BLaER1 treated with 17β-estradiol and CSF1 and Interleukin-3, amounts not matched to agents 10 nM and 100 nM (cell line): ENCODE data around the gene ZDHHC11B.

Experiments
- H3K27ac ChIP-seq, 11 experiments: shearing (Covaris generic); formaldehyde crosslinking; 2 replicates each; pipeline ENCODE4 v1.8.1; 2022
- H3K27me3 ChIP-seq, 11 experiments: shearing (Covaris generic); formaldehyde crosslinking; 2 replicates each; pipeline ENCODE4 v1.8.1; 2022
- H3K36me3 ChIP-seq, 11 experiments: shearing (Covaris generic); formaldehyde crosslinking; 2 replicates each; pipeline ENCODE4 v1.8.1; 2022
- H3K4me1 ChIP-seq, 10 experiments: shearing (Covaris generic); formaldehyde crosslinking; 2 replicates each; pipeline ENCODE4 v1.8.1; 2022
- H3K4me2 ChIP-seq, 11 experiments: shearing (Covaris generic); formaldehyde crosslinking; 2 replicates each; pipeline ENCODE4 v1.8.1; 2022
- H3K4me3 ChIP-seq, 10 experiments: shearing (Covaris generic); formaldehyde crosslinking; 2 replicates each; pipeline ENCODE4 v1.8.1; 2022
- H3K9ac ChIP-seq, 11 experiments: shearing (Covaris generic); formaldehyde crosslinking; 2 replicates each; pipeline ENCODE4 v1.8.1; 2022
- H3K9me3 ChIP-seq, 11 experiments: shearing (Covaris generic); formaldehyde crosslinking; replicated peaks in 1 of 11; 2 replicates each; pipeline ENCODE4 v1.8.1; 2022
- H4K20me1 ChIP-seq, 11 experiments: shearing (Covaris generic); formaldehyde crosslinking; 2 replicates each; pipeline ENCODE4 v1.8.1; 2022
- Cebpa-rat ChIP-seq, 11 experiments: shearing (Covaris generic); IDR thresholded peaks; 2 replicates each; pipeline ENCODE4 v1.8.1; 2022

ZDHHC11B gene

DNA sequence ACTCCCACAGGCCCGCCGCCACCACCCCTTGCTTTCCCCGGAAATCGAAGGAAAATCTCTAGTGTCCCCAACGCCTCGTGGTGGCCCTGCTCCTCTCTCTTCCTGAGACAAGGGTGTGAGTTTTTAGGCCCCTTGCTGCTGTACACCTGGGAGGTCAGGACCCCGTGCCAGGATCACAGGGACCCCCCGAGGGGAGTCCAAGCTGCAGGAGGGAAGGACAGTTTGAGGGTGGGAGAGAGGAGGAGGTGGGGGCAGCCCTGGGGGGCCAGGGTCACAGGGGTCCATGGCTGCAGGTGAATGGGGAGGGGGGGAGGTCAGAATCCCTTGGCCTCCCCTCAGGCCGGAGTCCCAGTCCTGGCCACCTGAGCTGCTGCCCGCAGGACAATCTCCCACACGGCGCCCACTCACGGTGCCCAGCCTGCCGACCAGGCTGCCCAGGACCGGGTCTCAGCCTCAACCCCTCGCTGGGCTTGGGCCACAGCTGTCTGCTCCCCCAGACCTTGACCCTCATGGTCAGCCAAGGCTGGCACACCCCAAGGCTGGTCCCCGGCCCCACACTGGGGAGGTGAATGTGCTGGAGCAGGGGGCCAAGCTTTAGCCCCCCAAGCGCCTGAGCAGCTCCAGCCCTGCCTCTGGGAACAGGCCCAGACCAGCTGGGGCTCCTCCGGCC, 111.2 kb downstream of the ZDHHC11B start:
- no peak overlapping the region for H3K4me3 ChIP-seq

DNA sequence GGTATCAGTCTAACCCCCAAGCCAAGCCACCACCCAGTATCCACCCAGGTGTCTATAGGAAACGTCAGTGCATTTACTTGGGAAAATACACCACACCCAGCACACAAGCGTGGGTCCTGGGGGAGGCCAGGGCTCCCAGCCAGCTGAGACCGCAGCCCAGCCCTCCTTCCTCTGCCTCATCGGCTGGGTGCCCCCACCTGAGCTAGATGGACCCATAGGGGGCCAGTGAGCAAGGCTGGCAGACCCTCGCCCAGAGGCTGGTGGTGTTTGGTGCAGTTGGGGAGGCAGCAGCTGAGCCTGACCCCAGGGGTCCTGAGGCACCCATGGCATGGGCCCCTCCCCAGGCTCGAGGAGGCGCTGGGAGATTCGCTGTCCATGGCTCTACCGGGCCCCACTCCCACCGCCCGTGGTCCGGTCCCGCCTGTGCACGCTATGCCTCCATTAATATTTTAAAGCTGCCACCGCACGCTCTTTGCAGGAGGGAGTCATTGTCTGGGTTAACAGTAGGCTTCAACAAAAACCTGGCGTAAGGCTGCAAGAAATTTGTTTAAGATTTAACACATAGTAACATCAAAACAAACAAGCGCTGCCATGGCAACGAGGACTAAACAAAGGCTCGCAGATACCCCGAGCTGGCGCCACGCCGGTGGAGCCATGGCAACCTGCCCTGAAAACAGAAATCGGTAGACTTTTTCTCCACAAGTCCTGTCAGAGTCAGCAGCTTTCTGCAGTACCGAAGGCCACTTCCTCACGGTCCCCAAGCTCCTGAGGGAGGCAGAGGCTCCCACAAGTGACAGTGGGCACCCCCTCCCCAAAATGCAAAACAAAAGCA, 112.0 kb downstream of the ZDHHC11B start:
- peaks cover 0 to 39% (median 34%) of the 10 kb centered on the region in 10 experiments; a peak in 18 of 20 replicates for H3K4me1 ChIP-seq
- H4K20me1 ChIP-seq: peaks cover 0 to 91% (median 66%) of the 10 kb centered on the region in 11 experiments; a peak in 16 of 22 replicates
- H3K27me3 ChIP-seq: peaks cover 0 to 48% (median 7%) of the 10 kb centered on the region in 11 experiments; a peak in 12 of 22 replicates
- TF ChIP-seq Cebpa-rat (IDR thresholded peaks at IDR 0.05): no peak
- H3K36me3 ChIP-seq: peaks cover 0 to 15% (median 11%) of the 10 kb centered on the region in 11 experiments; a peak in 14 of 22 replicates
- peak overlapping the region in 10 of 11 experiments; percentile 5 to 63 (median 42); a peak in 16 of 22 replicates for H3K4me2 ChIP-seq
- H3K4me3 ChIP-seq: no peak overlapping the region
- no peaks in the 10 kb centered on the region for H3K9me3 ChIP-seq
- H3K27ac ChIP-seq: peak overlapping the region in 4 of 11 experiments; percentile 10 to 67 (median 40); a peak in 3 of 22 replicates
- H3K9ac ChIP-seq: peak overlapping the region in 2 of 11 experiments; percentile 5 to 39; a peak in 3 of 22 replicates

More for the DNA sequence above, 111.2 kb downstream of the ZDHHC11B start:
- peak overlapping the region in 10 of 11 experiments; percentile 5 to 63 (median 42); a peak in 15 of 22 replicates for H3K4me2 ChIP-seq
- H4K20me1 ChIP-seq: peaks cover 0 to 91% (median 65%) of the 10 kb centered on the region in 11 experiments; a peak in 16 of 22 replicates
- peaks cover 0 to 48% (median 7%) of the 10 kb centered on the region in 11 experiments; a peak in 12 of 22 replicates for H3K27me3 ChIP-seq
- peaks cover 0 to 39% (median 34%) of the 10 kb centered on the region in 10 experiments; a peak in 18 of 20 replicates for H3K4me1 ChIP-seq
- peaks cover 0 to 8% (median 5%) of the 10 kb centered on the region in 11 experiments; a peak in 12 of 22 replicates for H3K36me3 ChIP-seq
- peak overlapping the region in 2 of 11 experiments; percentile 5 to 39; a peak in 2 of 22 replicates for H3K9ac ChIP-seq
- no peak for TF ChIP-seq Cebpa-rat (IDR thresholded peaks at IDR 0.05)
- no peaks in the 10 kb centered on the region for H3K9me3 ChIP-seq
- H3K27ac ChIP-seq: peak overlapping the region in 3 of 11 experiments; percentile 25 to 53 (median 48); a peak in 3 of 22 replicates

DNA sequence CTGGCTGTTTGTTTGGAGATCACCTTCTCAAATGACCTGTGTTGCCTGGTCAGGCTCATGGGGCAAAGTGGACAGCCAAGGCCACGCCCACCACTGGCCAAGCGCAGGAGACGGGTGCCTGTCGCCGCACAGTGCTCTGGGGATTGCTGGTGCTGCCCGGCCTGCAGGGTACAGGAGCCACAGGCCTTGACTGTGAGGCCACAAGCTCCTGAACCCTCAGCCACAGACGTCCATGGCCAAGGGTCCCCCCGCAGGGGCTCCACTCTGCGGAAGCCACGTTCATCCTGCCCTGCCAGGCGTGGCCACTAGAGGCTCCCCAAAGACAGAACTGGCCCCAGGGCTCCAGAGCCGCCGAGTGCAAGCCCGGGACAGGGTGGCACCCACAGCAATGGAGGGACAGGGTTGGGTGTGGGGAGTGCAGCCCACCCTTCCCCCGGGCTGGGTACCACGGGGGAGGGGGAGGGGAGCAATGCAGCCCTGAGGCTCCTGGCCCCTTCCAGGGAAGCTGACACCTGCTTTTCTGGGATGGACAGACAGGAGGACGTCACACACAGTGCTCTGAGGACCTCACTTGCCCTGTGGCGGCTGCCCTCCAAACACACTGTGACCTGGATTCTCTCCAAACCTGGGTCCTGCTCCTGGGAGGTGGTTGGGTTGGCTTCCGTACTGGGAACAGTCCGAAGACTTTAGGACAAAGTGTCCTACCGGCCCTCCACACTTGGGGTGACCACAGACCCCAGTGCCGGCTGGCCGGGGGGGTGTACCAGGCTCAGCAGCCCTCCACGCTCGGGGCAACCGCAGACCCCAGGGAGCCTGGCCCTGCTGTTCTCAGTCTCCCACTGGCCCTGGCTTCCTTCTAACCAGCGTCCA, 112.8 kb downstream of the ZDHHC11B start:
- no peak overlapping the region for H3K4me3 ChIP-seq
- peaks cover 0 to 41% (median 34%) of the 10 kb centered on the region in 10 experiments; a peak in 18 of 20 replicates for H3K4me1 ChIP-seq
- no peak for TF ChIP-seq Cebpa-rat (IDR thresholded peaks at IDR 0.05)
- peaks cover 0 to 46% (median 7%) of the 10 kb centered on the region in 11 experiments; a peak in 12 of 22 replicates for H3K27me3 ChIP-seq
- peaks cover 0 to 88% (median 70%) of the 10 kb centered on the region in 11 experiments; a peak in 16 of 22 replicates for H4K20me1 ChIP-seq
- no peaks in the 10 kb centered on the region for H3K9me3 ChIP-seq
- H3K4me2 ChIP-seq: peak overlapping the region in 10 of 11 experiments; percentile 24 to 63 (median 42); a peak in 14 of 22 replicates
- H3K36me3 ChIP-seq: peaks cover 0 to 23% (median 19%) of the 10 kb centered on the region in 11 experiments; a peak in 15 of 22 replicates
- H3K9ac ChIP-seq: peak overlapping the region in 1 of 11 experiments; percentile 39; a peak in 2 of 22 replicates
- H3K27ac ChIP-seq: peak overlapping the region in 4 of 11 experiments; percentile 10 to 67 (median 40); a peak in 3 of 22 replicates

DNA sequence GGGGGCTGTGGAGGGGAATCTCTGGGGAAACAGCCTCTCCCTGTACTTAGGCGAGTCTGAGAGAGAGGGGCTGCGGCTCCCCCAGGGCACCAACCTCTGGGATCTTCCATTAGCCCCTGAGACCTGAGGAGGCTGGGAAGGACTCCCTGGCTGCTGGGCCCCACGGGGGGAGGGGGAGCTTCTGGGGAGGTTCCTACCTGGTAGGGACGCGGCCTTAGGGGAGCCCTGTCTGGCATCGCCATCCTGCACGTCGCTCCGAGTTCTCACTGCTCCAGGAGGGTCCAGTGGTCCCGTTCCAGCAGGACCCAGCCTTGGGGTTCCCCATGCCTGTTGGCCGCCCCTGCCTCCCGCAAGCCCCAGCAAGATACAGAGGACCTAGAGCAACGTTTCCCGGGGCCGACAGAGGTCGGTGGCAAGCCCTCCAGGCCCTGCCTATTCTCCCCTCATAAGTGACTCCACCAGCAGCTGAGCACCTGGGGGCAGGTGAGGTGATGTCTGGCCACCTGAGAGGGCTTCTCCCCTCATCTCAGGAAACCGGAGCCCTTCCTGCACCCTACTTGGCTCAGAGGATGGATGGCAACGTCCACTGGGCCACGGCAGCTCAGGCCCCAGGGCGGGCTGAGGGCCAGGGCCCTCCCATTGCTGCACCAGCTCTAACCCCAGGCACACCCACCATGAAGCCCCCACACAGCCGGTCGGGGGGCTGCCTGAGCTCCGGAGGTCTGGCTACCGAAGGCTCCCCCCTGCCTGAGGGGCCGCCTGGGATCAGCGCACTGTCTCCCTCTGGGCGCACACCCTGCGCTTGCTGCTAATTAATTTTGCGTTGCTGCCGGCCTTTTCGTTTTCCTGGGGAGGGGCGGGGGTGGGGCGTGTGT, 113.9 kb downstream of the ZDHHC11B start:
- no peak overlapping the region for H3K27ac ChIP-seq
- H3K36me3 ChIP-seq: peaks cover 0 to 31% (median 27%) of the 10 kb centered on the region in 11 experiments; a peak in 17 of 22 replicates
- no peak overlapping the region for H3K4me2 ChIP-seq
- no peak overlapping the region for H3K4me3 ChIP-seq
- no peak overlapping the region for H3K9ac ChIP-seq
- H3K27me3 ChIP-seq: peaks cover 0 to 35% (median 7%) of the 10 kb centered on the region in 11 experiments; a peak in 11 of 22 replicates
- TF ChIP-seq Cebpa-rat (IDR thresholded peaks at IDR 0.05): no peak
- peaks cover 0 to 89% (median 64%) of the 10 kb centered on the region in 11 experiments; a peak in 16 of 22 replicates for H4K20me1 ChIP-seq
- no peaks in the 10 kb centered on the region for H3K9me3 ChIP-seq
- H3K4me1 ChIP-seq: peaks cover 0 to 34% (median 25%) of the 10 kb centered on the region in 10 experiments; a peak in 18 of 20 replicates

DNA sequence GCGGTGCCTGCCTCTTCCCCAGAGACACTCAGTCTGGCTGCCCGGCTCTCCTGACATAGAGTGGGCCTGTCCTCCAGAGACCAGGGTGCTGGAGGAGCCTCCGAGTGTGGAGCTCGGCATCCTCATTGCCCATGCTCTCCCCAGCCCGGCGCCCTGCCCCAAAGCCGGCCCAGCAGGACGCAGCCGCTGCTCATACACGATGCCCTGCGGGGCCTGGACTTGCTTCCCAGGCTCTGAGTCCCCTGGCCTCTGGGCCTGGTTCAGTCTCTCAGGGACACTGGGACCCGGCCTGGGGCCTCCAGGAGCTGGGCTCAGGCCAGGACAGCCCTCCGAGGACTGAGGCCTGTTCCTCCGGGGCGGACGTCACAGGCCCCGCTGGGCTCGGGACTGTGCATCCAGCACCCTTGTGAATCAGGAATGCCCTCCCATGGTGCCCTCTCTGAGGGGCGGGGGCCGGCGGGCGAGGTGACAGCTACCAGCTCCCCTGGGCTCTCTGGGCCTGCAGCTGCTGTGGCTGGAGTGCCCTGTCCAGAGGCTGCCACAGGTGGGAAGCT, 114.6 kb downstream of the ZDHHC11B start:
- TF ChIP-seq Cebpa-rat (IDR thresholded peaks at IDR 0.05): no peak
- no peak overlapping the region for H3K4me2 ChIP-seq
- H3K27me3 ChIP-seq: peaks cover 0 to 32% (median 7%) of the 10 kb centered on the region in 11 experiments; a peak in 11 of 22 replicates
- H3K4me1 ChIP-seq: peaks cover 0 to 30% (median 20%) of the 10 kb centered on the region in 10 experiments; a peak in 16 of 20 replicates
- H3K4me3 ChIP-seq: no peak overlapping the region
- H3K9ac ChIP-seq: peak overlapping the region in 1 of 11 experiments; percentile 37; a peak in 1 of 22 replicates
- H3K9me3 ChIP-seq: no peaks in the 10 kb centered on the region
- H4K20me1 ChIP-seq: peaks cover 0 to 86% (median 58%) of the 10 kb centered on the region in 11 experiments; a peak in 16 of 22 replicates
- no peak overlapping the region for H3K27ac ChIP-seq
- peaks cover 0 to 36% (median 31%) of the 10 kb centered on the region in 11 experiments; a peak in 18 of 22 replicates for H3K36me3 ChIP-seq

DNA sequence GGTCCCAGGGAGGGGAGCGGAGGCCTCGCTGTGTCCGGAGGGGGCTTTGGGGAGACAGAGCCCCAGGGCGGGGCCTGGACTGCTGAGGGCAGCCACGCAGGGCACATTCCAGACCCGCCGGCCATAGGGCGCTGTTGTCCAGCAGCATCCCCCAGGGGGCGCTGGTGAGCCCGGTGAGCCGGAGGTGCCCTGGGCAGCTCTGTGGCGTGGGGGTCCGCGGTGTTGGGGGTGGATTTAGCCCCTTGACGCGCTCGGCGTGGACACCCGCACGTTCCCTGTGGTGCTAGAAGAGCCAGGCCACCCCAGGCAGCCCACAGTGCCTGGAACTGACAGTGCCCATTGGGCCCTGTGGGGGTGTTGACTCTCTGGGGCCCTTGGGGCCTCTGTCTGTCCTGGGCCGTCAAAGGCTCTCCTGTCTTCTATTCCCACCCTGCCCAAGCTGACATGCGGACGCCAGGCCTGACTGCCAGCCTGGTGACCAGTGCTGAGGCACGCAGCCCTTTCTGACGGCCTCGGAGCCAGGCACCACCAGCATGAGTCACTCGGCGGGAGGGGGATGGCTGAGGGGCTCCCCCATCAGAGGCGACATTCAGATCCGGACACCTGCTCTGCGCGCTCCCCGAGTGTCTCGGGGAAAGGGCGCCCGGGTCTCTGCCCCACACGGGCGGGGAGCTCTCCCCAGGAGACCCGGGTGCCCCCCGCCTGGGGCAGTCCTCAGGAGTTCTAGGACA, 115.3 kb downstream of the ZDHHC11B start:
- Histone ChIP-seq H3K9me3 (no peaks in the 10 kb centered on the region), H3K4me1 (peaks cover 0 to 30% (median 20%) of the 10 kb centered on the region in 10 experiments; a peak in 16 of 20 replicates), H3K4me2 (no peak overlapping the region), H3K27ac (no peak overlapping the region), H4K20me1 (peaks cover 0 to 86% (median 54%) of the 10 kb centered on the region in 11 experiments; a peak in 16 of 22 replicates), H3K9ac (peak overlapping the region in 1 of 11 experiments; percentile 37; a peak in 1 of 22 replicates), H3K27me3 (peaks cover 0 to 27% (median 7%) of the 10 kb centered on the region in 11 experiments; a peak in 11 of 22 replicates), H3K36me3 (peaks cover 0 to 42% (median 37%) of the 10 kb centered on the region in 11 experiments; a peak in 19 of 22 replicates), H3K4me3 (no peak overlapping the region)
- TF ChIP-seq Cebpa-rat (IDR thresholded peaks at IDR 0.05): no peak
